ENCODE data around the gene BAZ2A.

The BAZ2A gene

GRCh38 chr12:56574210-56574609 is 55.9 kb downstream of the BAZ2A start:
- Histone ChIP-seq H3K4me1 (peaks cover 13 to 71% (median 51%) of the 10 kb centered on the region in 10 experiments), H3K27ac (peak overlapping the region in 8 of 11 experiments; percentile 25 to 66 (median 40); a peak in 13 of 22 replicates), H3K9me3 (replicated peaks in 1 of 11) (no peaks in the 10 kb centered on the region), H3K4me2 (peak overlapping the region in 7 of 11 experiments; percentile 36 to 91 (median 52); a peak in 14 of 22 replicates), H3K4me3 (no peak overlapping the region), H3K9ac (peak overlapping the region in 5 of 11 experiments; percentile 8 to 52 (median 51); a peak in 7 of 22 replicates), H3K36me3 (0 out of 22 replicates have a peak, but pooled peaks cover 0 to 4% (median 0%) of the 10 kb centered on the region in 11 experiments), H3K27me3 (no peaks in the 10 kb centered on the region), H4K20me1 (no peaks in the 10 kb centered on the region)
- peak in 1 of 11 experiments; percentile 54; a peak in 1 of 22 replicates for TF ChIP-seq Cebpa-rat (IDR thresholded peaks at IDR 0.05)

GRCh38 chr12:56572288-56572687 is 57.8 kb downstream of the BAZ2A start:
- Histone ChIP-seq H3K27ac (peak overlapping the region in 7 of 11 experiments; percentile 5 to 79 (median 60); a peak in 11 of 22 replicates), H3K9me3 (replicated peaks in 1 of 11) (no peaks in the 10 kb centered on the region), H4K20me1 (no peaks in the 10 kb centered on the region), H3K27me3 (no peaks in the 10 kb centered on the region), H3K36me3 (0 out of 22 replicates have a peak, but pooled peaks cover 0 to 4% (median 0%) of the 10 kb centered on the region in 11 experiments), H3K4me3 (no peak overlapping the region), H3K9ac (no peak overlapping the region; a peak in 1 of 22 replicates), H3K4me2 (peak overlapping the region in 6 of 11 experiments; percentile 32 to 91 (median 80); a peak in 11 of 22 replicates), H3K4me1 (peaks cover 13 to 81% (median 67%) of the 10 kb centered on the region in 10 experiments)
- TF ChIP-seq Cebpa-rat (IDR thresholded peaks at IDR 0.05) = no peak

- Histone ChIP-seq H3K27me3 (no peaks in the 10 kb centered on the region), H3K4me2 (peak overlapping the region in 10 of 11 experiments; percentile 54 to 91 (median 70); a peak in 17 of 22 replicates), H3K36me3 (0 out of 22 replicates have a peak, but pooled peaks cover 0 to 4% (median 0%) of the 10 kb centered on the region in 11 experiments), H3K4me1 (peaks cover 16 to 93% (median 78%) of the 10 kb centered on the region in 10 experiments), H3K9ac (peak overlapping the region in 10 of 11 experiments; percentile 18 to 73 (median 50); a peak in 13 of 22 replicates), H3K27ac (peak overlapping the region; percentile 34 to 85 (median 74); a peak in 21 of 22 replicates), H3K9me3 (replicated peaks in 1 of 11) (no peaks in the 10 kb centered on the region), H4K20me1 (no peaks in the 10 kb centered on the region), H3K4me3 (no peak overlapping the region; a peak in 1 of 20 replicates)
- no peak for TF ChIP-seq Cebpa-rat (IDR thresholded peaks at IDR 0.05)
Measured at GRCh38 chr12:56571121-56571520, 59.0 kb downstream of the BAZ2A start.

GRCh38 chr12:56568146-56568545 is 62.0 kb downstream of the BAZ2A start:
- peak overlapping the region in 4 of 11 experiments; percentile 85 to 91 (median 90); a peak in 7 of 22 replicates for H3K4me2 ChIP-seq
- no peak overlapping the region for H3K4me3 ChIP-seq
- H3K27ac ChIP-seq = peak overlapping the region in 3 of 11 experiments; percentile 73 to 85 (median 78); a peak in 4 of 22 replicates
- no peaks in the 10 kb centered on the region for H3K27me3 ChIP-seq
- H3K4me1 ChIP-seq = peaks cover 25 to 82% (median 76%) of the 10 kb centered on the region in 10 experiments
- no peak overlapping the region for H3K9ac ChIP-seq
- H3K9me3 ChIP-seq (replicated peaks in 1 of 11) = no peaks in the 10 kb centered on the region
- no peaks in the 10 kb centered on the region for H4K20me1 ChIP-seq
- no peak for TF ChIP-seq Cebpa-rat (IDR thresholded peaks at IDR 0.05)
- H3K36me3 ChIP-seq = peaks cover 0 to 13% (median 0%) of the 10 kb centered on the region in 11 experiments; a peak in 1 of 22 replicates

GRCh38 chr12:56565510-56566101 is 64.5 kb downstream of the BAZ2A start:
- H3K27ac ChIP-seq = peak overlapping the region; percentile 28 to 77 (median 54); a peak in 20 of 22 replicates
- peak overlapping the region; percentile 49 to 91 (median 76) for H3K4me2 ChIP-seq
- peaks cover 0 to 24% (median 0%) of the 10 kb centered on the region in 11 experiments; a peak in 2 of 22 replicates for H3K36me3 ChIP-seq
- H3K27me3 ChIP-seq = no peaks in the 10 kb centered on the region
- peak overlapping the region; percentile 1 to 65 (median 49); a peak in 20 of 22 replicates for H3K9ac ChIP-seq
- H3K9me3 ChIP-seq (replicated peaks in 1 of 11) = no peaks in the 10 kb centered on the region
- TF ChIP-seq Cebpa-rat (IDR thresholded peaks at IDR 0.05) = no peak
- H3K4me3 ChIP-seq = peak overlapping the region in 2 of 10 experiments; percentile 22 to 38; a peak in 3 of 20 replicates
- H4K20me1 ChIP-seq = no peaks in the 10 kb centered on the region
- peaks cover 23 to 57% (median 53%) of the 10 kb centered on the region in 10 experiments for H3K4me1 ChIP-seq

- no peak overlapping the region for H3K9ac ChIP-seq
Measured at GRCh38 chr12:56551070-56551469, 79.1 kb downstream of the BAZ2A start.

GRCh38 chr12:56546680-56547079 is 83.4 kb downstream of the BAZ2A start:
- no peak overlapping the region for H3K27ac ChIP-seq
- no peaks in the 10 kb centered on the region for H3K27me3 ChIP-seq

More at GRCh38 chr12:56551070-56551469, 79.1 kb downstream of the BAZ2A start:
- H3K27me3 ChIP-seq = no peaks in the 10 kb centered on the region
- H3K36me3 ChIP-seq = peaks cover 0 to 11% (median 0%) of the 10 kb centered on the region in 11 experiments; a peak in 2 of 22 replicates
- H3K27ac ChIP-seq = no peak overlapping the region
- H3K4me3 ChIP-seq = no peak overlapping the region
- no peak overlapping the region for H3K4me2 ChIP-seq
- peaks cover 0 to 4% (median 0%) of the 10 kb centered on the region in 10 experiments; a peak in 1 of 20 replicates for H3K4me1 ChIP-seq
- H3K9me3 ChIP-seq (replicated peaks in 1 of 11) = no peaks in the 10 kb centered on the region
- TF ChIP-seq Cebpa-rat (IDR thresholded peaks at IDR 0.05) = no peak
- H4K20me1 ChIP-seq = no peaks in the 10 kb centered on the region

More at GRCh38 chr12:56546680-56547079, 83.4 kb downstream of the BAZ2A start:
- Histone ChIP-seq H3K4me2 (no peak overlapping the region), H3K9ac (no peak overlapping the region), H3K4me1 (peaks cover 0 to 4% (median 0%) of the 10 kb centered on the region in 10 experiments; a peak in 1 of 20 replicates), H3K36me3 (0 out of 22 replicates have a peak, but pooled peaks cover 0 to 4% (median 0%) of the 10 kb centered on the region in 11 experiments), H3K4me3 (no peak overlapping the region), H3K9me3 (replicated peaks in 1 of 11) (no peaks in the 10 kb centered on the region), H4K20me1 (no peaks in the 10 kb centered on the region)
- TF ChIP-seq Cebpa-rat (IDR thresholded peaks at IDR 0.05) = no peak
